Suprapubic skin (tissue), 3 donors: ENCODE data around the gene ULK4.

ENCODE experiments used
- CTCF ChIP-seq, 2 donors: fragments of 200-600 bp in 1 of 2; fragments of 450-650 bp in 1 of 2; sonication (generic) in 1 of 2; IDR thresholded peaks; one replicate each; pipeline ENCODE4 v1.5.1; 2016 to 2019; ENCODE audit warnings: antibody characterized with exemption in 2 of 2, mild to moderate bottlenecking in 1 of 2, moderate library complexity in 1 of 2
- POLR2AphosphoS5 ChIP-seq, 3 donors: sonication (generic); formaldehyde crosslinking; IDR thresholded peaks; one replicate each; pipeline ENCODE4 v1.6.1; 2017; ENCODE audit warnings: antibody characterized with exemption in 3 of 3

GRCh38 chr3:41272667-41273066, 689.2 kb downstream of the ULK4 start:
- no peak for TF ChIP-seq POLR2AphosphoS5 (IDR thresholded peaks at IDR 0.05)
- no peak for TF ChIP-seq CTCF (IDR thresholded peaks at IDR 0.05)
